Duodenal mucosa (tissue), 2 donors: ENCODE results near the gene TMEM125.

Experiments
- H3K27ac ChIP-seq: one replicate; pipeline ENCODE4 v1.7.0; 2013; ENCODE audit warnings: low read depth, low read length
- H3K27me3 ChIP-seq, 2 donors: one replicate each; pipeline ENCODE4 v1.7.0; 2013; ENCODE audit warnings: low read length in 2 of 2, control low read depth in 1 of 2; ENCODE audit not compliant: insufficient read depth in 2 of 2, control insufficient read depth in 1 of 2
- H3K36me3 ChIP-seq, 2 donors: one replicate each; pipeline ENCODE4 v1.7.0; 2013; ENCODE audit warnings: low read length in 2 of 2, control low read depth in 1 of 2; ENCODE audit not compliant: insufficient read depth in 2 of 2, control insufficient read depth in 1 of 2
- H3K4me1 ChIP-seq, 2 donors: one replicate each; pipeline ENCODE4 v1.7.0; 2013; ENCODE audit warnings: low read length in 2 of 2, control low read depth in 1 of 2; ENCODE audit not compliant: insufficient read depth in 2 of 2, control insufficient read depth in 1 of 2
- H3K4me3 ChIP-seq, 2 donors: one replicate each; pipeline ENCODE4 v1.7.0; 2013; ENCODE audit warnings: low read length in 2 of 2, low read depth in 1 of 2
- H3K9ac ChIP-seq, 2 donors: one replicate each; pipeline ENCODE4 v1.7.0; 2013; ENCODE audit warnings: low read length in 2 of 2, low read depth in 1 of 2
- H3K9me3 ChIP-seq, 2 donors: one replicate each; pipeline ENCODE4 v1.7.0; 2013; ENCODE audit warnings: low read length in 2 of 2, control low read depth in 1 of 2; ENCODE audit not compliant: control insufficient read depth in 1 of 2

Gene TMEM125

DNA sequence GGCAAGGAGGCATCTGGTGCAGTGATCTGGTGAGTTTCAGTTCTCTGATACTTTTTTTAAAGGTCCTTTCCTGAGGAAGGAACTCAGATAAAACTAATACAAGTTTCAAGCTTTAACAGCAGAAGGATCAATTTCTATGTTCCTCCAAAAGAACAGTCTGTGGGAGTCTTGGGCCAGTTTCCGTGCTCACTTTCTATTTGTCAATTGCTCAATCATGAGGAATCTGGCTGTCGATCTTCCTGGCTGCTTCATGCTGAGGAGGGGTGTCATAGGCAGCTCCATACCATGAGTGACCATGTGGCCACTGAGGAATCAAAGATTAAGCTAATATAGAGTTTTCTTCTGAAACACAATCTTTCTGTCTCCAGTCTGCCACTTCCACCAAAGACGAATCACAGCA lies 11.4 kb upstream of the TMEM125 start:
- Histone ChIP-seq H3K36me3 (no peaks in the 10 kb centered on the region), H3K4me1 (peaks cover 16 to 24% of the 10 kb centered on the region in 2 donors), H3K4me3 (no peak overlapping the region), H3K9me3 (no peaks in the 10 kb centered on the region), H3K9ac (no peak overlapping the region), H3K27me3 (no peaks in the 10 kb centered on the region), H3K27ac (no peak overlapping the region)

- Histone ChIP-seq H3K36me3 (no peaks in the 10 kb centered on the region), H3K9ac (no peak overlapping the region), H3K4me3 (no peak overlapping the region), H3K27me3 (no peaks in the 10 kb centered on the region), H3K4me1 (peaks cover 15 to 32% of the 10 kb centered on the region in 2 donors), H3K9me3 (no peaks in the 10 kb centered on the region), H3K27ac (no peak overlapping the region)
Measured at GRCh38 chr1:43265431-43265830, 4.4 kb upstream of the TMEM125 start.

DNA sequence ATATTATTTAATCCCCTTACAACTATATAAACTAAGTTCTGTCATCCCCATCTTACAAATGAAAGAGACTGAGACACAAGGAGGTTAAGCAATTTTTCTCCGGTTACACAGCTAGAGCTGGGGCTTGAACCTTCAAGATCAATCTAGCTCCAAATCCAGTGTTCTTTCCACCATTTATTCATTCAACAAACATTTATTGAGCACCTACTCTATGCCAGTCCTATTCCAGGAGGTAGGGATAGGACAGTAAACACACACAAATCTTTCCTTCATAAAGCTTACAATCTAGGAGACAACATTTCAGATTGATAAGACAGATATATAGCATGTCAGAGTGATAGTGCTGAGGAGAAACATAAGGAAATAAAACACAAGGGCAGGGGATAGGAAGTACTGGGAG lies 2.9 kb upstream of the TMEM125 start:
- no peaks in the 10 kb centered on the region for H3K36me3 ChIP-seq
- no peak overlapping the region for H3K9ac ChIP-seq
- H3K27me3 ChIP-seq, result no peaks in the 10 kb centered on the region
- H3K9me3 ChIP-seq, result no peaks in the 10 kb centered on the region
- peak overlapping the region; percentile 22 for H3K27ac ChIP-seq
- H3K4me1 ChIP-seq, result peaks cover 18 to 43% of the 10 kb centered on the region in 2 donors
- no peak overlapping the region for H3K4me3 ChIP-seq

DNA sequence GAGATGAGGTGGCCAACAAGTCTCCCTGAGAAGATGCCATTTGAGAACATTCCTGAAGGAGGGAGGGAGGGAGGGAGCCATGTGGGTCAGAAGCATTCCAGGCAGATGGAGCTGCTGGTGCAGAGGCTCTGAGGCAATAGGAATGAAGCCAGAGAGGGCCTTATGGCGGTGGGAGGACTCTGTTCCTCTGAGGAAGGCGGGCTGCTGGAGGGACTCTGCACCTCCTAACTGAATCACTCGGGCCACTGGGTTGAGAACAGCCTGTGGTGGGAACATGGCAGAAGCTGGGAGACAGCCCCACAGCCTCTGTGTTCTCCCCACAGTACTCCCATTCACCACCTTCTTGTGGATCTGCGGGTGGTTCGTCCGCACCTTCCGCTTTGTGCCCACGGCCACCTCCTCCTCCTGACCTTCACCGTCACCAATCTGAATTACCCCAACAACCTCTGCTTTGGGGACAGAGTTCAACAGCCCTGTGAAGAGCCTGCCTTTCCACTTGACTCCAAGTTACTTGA lies 2.4 kb upstream of the TMEM125 start:
- Histone ChIP-seq H3K27ac (peak overlapping the region; percentile 67), H3K9ac (peak overlapping the region in 1 of 2 donors; percentile 34), H3K36me3 (no peaks in the 10 kb centered on the region), H3K4me1 (peaks cover 18 to 43% of the 10 kb centered on the region in 2 donors), H3K9me3 (no peaks in the 10 kb centered on the region), H3K27me3 (no peaks in the 10 kb centered on the region), H3K4me3 (no peak overlapping the region)

DNA sequence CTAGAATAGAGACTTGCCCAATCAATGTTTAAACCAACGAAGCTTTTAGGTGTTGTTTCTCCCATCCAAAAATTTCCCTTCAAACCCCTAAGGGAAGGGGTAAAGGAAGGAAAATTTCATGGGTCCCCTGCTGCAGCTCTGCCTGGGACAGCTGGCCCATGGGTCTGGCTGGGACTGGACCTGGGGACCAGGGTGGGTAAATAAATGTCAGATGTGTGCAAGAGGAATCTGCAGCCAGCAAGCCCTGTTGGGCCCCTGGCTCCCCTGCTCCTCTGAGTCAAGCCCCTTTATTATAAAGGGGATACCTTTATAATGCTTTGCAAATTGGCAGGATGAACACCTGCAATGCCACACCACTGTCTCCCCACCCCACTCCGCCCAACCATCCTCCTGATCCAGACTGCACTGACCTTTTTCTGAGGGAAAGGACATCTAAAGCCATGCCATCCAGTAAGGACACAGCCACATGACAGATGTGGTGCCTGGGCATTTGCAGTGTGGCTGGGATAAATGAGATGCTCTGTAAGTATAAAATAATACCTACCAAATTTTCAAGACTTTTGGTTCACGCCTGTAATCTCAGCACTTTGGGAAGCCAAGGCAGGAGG lies 1.9 kb upstream of the TMEM125 start:
- Histone ChIP-seq H3K4me3 (no peak overlapping the region), H3K9me3 (no peaks in the 10 kb centered on the region), H3K4me1 (peaks cover 18 to 43% of the 10 kb centered on the region in 2 donors), H3K27ac (no peak overlapping the region), H3K9ac (peak overlapping the region in 1 of 2 donors; percentile 34), H3K36me3 (no peaks in the 10 kb centered on the region), H3K27me3 (no peaks in the 10 kb centered on the region)

DNA sequence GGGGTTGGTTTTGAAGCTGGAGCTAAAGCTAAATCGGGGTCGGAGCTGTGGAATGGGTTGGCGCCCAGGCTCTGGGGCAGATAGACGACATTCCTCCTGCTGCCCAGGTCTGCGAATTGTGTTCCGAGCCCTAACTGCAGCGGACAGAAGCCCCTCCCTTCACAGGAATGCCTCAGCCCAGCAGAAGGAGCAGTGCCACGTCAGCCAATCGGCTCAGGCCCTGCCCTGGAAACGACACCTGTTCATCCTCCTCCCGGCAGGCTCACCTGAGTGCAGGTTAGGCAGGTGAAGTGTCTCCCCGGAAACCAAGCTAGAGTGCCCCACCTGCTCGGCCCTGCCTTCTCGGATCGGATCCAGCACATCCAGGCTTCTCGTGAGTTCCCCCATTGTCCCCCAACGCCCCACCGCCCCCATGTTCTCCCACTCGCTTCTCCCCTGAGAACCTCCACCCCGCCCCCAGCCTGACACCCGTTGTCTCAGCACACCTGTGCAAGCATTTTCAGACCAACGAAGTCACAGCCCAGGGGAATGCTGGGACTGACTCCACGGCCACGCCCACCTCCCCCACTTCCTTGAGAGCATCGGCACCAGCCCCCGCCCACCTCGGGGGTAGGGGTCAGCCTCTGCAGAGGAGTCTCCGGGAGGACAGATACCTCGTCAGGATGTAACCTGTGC lies 775 bp downstream of the TMEM125 start:
- Histone ChIP-seq H3K4me3 (peak overlapping the region; percentile 64 to 70), H3K36me3 (no peaks in the 10 kb centered on the region), H3K9me3 (no peaks in the 10 kb centered on the region), H3K27ac (peak overlapping the region; percentile 55), H3K4me1 (peaks cover 28 to 56% of the 10 kb centered on the region in 2 donors), H3K27me3 (no peaks in the 10 kb centered on the region), H3K9ac (peak overlapping the region; percentile 26 to 64)

DNA sequence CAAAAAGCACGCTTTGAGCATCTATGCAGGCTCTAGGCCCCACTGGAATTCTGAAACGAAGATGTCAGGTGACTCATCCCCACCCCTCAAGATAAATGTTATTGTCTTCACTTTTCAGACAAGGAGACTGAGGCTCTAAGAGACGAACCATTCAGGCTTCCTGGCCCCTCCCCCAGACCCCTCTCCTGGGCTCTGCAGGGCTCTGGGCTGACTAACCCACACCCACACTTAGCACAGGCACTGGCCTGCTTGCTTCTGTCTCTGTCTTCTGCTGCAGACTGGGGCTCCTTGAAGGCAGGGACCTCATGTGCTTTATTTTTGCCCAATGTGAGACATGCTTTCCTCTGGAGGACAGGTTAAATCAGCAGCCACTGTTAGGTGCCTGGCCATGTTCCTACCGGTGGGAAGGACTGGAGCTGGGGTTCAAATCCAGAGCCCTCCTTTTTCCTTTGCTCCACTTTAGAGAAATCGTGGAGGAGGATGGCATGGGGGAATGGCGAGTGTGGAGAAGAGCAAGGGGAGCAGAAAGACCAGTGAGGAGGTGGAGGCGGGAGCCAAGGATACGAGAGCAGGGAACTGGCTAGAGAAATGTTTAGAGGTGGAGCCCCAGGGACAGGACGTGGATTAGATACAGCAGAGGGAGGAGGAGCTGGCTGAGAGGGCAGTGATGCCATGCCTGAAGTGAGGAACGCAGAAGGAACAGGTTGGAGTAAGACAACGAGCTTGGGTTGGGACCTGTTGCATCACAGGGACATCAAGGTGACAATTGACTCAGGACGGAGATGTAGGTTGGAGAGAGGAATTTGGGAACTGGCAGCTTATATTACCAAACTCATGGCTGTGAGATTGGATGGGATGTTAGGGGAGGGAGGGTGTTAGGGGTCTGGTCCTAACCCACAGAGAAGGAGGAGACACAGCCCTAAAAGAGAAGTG lies 1.7 kb downstream of the TMEM125 start:
- Histone ChIP-seq H3K36me3 (no peaks in the 10 kb centered on the region), H3K9me3 (no peaks in the 10 kb centered on the region), H3K9ac (peak overlapping the region; percentile 12 to 64), H3K4me1 (peaks cover 28 to 56% of the 10 kb centered on the region in 2 donors), H3K27me3 (no peaks in the 10 kb centered on the region), H3K27ac (no peak overlapping the region), H3K4me3 (peak overlapping the region; percentile 64 to 70)

- H3K27ac ChIP-seq, result no peak overlapping the region
Measured at GRCh38 chr1:43272161-43272560, 2.4 kb downstream of the TMEM125 start.

GRCh38 chr1:43272576-43273571 lies 3.1 kb downstream of the TMEM125 start:
- Histone ChIP-seq H3K4me3 (no peak overlapping the region), H3K27me3 (no peaks in the 10 kb centered on the region), H3K27ac (no peak overlapping the region), H3K4me1 (peaks cover 38 to 50% of the 10 kb centered on the region in 2 donors), H3K9me3 (no peaks in the 10 kb centered on the region), H3K36me3 (no peaks in the 10 kb centered on the region), H3K9ac (no peak overlapping the region)

More at GRCh38 chr1:43272161-43272560, 2.4 kb downstream of the TMEM125 start:
- no peak overlapping the region for H3K4me3 ChIP-seq
- H3K9me3 ChIP-seq, result no peaks in the 10 kb centered on the region
- no peak overlapping the region for H3K9ac ChIP-seq
- peaks cover 33 to 58% of the 10 kb centered on the region in 2 donors for H3K4me1 ChIP-seq
- no peaks in the 10 kb centered on the region for H3K27me3 ChIP-seq
- H3K36me3 ChIP-seq, result no peaks in the 10 kb centered on the region
